Measurements from ENCODE around the gene SLC26A1.

- TF ChIP-seq POLR2A (IDR thresholded peaks at IDR 0.05; ENCODE audit: low read depth, low read length) (no peak), EZH2 (IDR thresholded peaks at IDR 0.05; ENCODE audit: borderline replicate concordance, low read depth, low read length, severe bottlenecking) (no peak), CTCF (IDR thresholded peaks at IDR 0.05; ENCODE audit: extremely low read depth in 1 of 2, insufficient read depth in 1 of 2, low read depth in 1 of 2, low read length in 2 of 2) (no peak), POLR2AphosphoS5 (IDR thresholded peaks at IDR 0.05; ENCODE audit: insufficient read depth, low read depth, low read length) (no peak), MYC (IDR thresholded peaks at IDR 0.05; ENCODE audit: low read depth, low read length) (no peak)
These were observed 34.2 kb upstream of the SLC26A1 start for GRCh38 chr4:1027219-1027914.

Data from endothelial cell of umbilical vein (primary cell).